ENCODE data around the gene KHDRBS2. TPM values are rescaled to one million over a fixed set of nuclear protein-coding genes. Genes with fewer than 3 reads are reported as not detected.

Gene KHDRBS2
- 10.9 TPM for total RNA-seq
- long read RNA-seq, partial matches to known transcripts: 2 of 35 reads
- long read RNA-seq, other reads (novel, unspliced or antisense): 32 of 35 reads

DNA sequence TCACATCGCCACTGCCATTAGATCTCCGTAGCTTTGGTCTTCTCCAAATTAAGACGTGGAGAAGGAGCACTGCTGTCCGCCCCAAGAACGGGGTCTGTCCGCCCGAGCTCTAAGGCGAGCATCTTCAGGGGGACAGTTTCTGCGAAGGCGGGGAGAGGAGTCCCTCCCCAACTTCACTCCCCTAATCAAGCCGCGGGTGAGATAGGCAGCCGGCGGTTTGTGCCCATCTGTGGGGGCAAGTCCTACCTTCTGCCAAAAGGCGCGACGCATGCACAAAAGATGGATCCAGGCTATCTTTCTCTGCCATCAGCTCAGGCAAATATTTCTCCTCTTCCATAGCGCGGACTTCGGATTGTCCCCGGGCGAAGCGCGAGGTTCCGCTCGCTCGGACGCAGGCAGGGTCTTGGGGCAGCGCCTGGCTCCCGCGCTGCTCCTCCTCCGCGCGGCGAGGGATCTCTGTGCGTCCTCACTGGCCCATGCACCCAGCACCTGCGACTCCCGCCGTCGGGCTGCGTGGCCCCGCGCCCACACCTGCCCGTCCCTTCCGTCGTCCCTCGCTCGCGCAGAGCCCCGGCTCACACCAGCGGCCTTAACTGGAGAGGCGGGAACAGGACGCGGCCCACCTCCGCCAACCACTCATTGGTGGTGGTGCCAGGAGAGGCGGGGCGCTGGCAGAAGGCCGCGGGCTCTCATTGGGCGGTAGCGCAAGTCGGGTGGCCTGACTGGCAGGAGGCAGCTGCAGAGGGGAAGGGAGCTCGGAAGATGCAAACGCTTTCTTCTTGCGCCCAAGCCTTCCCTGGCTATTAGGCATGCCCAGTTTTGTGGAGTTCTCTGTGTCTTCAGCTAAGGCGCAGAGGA, at the start of gene KHDRBS2:
TSS of gene KHDRBS2 (minus strand) at position 614 of the 858 bp plus-strand sequence.
- Histone ChIP-seq H3K4me3 (peak within 1 kb of the TSS; percentile 66), H3K36me3 (no peaks in the 10 kb centered on the region), H3K27ac (peak within 1 kb of the TSS; percentile 42), H3K4me1 (no peaks in the 10 kb centered on the region), H3K9me3 (no peaks in the 10 kb centered on the region), H3K27me3 (ENCODE audit: low read depth) (no peaks in the 10 kb centered on the region)
- TF ChIP-seq, protein P1, sequence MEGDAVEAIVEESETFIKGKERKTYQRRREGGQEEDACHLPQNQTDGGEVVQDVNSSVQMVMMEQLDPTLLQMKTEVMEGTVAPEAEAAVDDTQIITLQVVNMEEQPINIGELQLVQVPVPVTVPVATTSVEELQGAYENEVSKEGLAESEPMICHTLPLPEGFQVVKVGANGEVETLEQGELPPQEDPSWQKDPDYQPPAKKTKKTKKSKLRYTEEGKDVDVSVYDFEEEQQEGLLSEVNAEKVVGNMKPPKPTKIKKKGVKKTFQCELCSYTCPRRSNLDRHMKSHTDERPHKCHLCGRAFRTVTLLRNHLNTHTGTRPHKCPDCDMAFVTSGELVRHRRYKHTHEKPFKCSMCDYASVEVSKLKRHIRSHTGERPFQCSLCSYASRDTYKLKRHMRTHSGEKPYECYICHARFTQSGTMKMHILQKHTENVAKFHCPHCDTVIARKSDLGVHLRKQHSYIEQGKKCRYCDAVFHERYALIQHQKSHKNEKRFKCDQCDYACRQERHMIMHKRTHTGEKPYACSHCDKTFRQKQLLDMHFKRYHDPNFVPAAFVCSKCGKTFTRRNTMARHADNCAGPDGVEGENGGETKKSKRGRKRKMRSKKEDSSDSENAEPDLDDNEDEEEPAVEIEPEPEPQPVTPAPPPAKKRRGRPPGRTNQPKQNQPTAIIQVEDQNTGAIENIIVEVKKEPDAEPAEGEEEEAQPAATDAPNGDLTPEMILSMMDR (IDR thresholded peaks at IDR 0.05): no peak
- ATAC-seq: peak; percentile 100
- DNase-seq: peak; percentile 91
- intact Hi-C loops (cut with DNase I): no loop called here

DNA sequence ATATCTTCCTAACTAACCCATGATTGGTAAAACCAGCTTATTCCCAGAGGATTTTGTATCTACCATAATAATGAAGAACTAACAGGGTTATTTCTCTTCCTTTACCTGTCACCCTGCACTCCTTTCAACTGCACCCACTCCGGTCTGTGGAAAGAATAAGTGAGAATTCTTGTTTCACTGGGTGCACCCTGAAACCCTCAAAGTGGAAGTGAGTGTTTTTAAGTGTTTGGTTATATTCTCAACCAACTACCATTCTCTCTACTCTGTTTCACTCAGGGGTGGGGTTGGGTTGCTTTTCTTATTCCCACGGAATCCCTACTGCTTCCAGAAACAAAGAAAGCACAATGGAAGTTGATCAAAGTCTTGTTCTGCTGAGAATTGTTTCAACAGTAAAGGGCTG, 42.6 kb upstream of the KHDRBS2 start:
- DNase-seq (no peak), ATAC-seq (no peak)
- H3K27ac ChIP-seq: no peak overlapping the region
- no peaks in the 10 kb centered on the region for H3K27me3 ChIP-seq (ENCODE audit: low read depth)
- no peak overlapping the region for H3K4me3 ChIP-seq
- H3K36me3 ChIP-seq: no peaks in the 10 kb centered on the region
- TF ChIP-seq, protein P1 (IDR thresholded peaks at IDR 0.05): no peak
- intact Hi-C loops (cut with DNase I): no loop called here
- H3K4me1 ChIP-seq: no peaks in the 10 kb centered on the region
- peaks cover 7% of the 10 kb centered on the region for H3K9me3 ChIP-seq

DNA sequence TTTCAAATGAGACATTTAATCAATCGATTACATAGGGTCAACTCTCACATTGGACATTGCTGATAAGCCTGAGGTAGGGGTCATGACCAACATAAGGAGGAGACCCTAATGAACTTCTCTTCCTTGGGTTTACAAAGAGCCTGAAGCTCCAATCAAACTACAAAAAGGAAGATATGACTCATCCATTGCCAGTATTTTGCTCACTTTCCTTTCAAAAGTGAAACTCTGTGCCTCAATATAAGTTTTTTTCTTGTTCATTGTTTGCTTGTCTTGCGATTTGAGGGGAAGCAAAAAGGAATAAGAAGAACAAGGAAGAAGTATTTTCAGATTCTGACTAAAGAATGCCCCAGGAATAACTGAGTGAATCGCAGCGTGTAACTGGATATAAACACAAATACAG, 38.8 kb upstream of the KHDRBS2 start:
- Histone ChIP-seq H3K36me3 (no peaks in the 10 kb centered on the region), H3K4me3 (no peak overlapping the region), H3K27ac (no peak overlapping the region), H3K9me3 (no peaks in the 10 kb centered on the region), H3K27me3 (ENCODE audit: low read depth) (no peaks in the 10 kb centered on the region), H3K4me1 (no peaks in the 10 kb centered on the region)
- DNase-seq (no peak), ATAC-seq (no peak)
- TF ChIP-seq, protein P1 (IDR thresholded peaks at IDR 0.05): no peak
- intact Hi-C loops (cut with DNase I): no loop called here

DNA sequence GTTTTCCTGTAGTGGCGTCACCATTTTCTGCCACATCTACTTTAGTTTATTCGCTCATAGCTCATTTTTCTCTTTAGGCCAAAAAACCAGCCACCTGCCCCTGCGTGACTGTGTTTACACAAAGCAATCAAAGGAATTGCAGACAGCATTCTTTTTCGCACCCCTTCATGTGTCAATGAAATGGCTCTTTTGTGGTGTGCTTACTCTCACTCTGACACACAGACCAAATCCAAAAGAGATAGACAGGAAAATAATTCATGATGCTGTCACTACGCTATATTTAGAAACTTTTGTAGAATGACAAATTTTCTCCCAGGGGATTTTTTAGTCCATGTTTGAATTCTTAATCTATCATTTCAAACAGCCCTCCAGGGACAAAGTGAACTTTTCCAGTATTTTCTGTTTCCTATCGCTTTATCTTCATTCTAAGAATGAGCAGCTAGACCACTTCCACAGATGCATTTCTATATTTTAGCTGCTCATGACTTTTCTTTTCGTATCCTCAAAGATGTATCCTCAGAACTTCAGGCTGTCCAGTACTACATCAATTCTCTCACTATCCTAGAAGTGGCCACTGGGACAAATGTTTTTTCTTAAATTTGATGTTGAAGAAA, 37.9 kb upstream of the KHDRBS2 start:
- no peak for DNase-seq
- no peak overlapping the region for H3K4me3 ChIP-seq
- no peak overlapping the region for H3K27ac ChIP-seq
- H3K4me1 ChIP-seq: no peaks in the 10 kb centered on the region
- no peaks in the 10 kb centered on the region for H3K9me3 ChIP-seq
- no peak for ATAC-seq
- no peaks in the 10 kb centered on the region for H3K36me3 ChIP-seq
- intact Hi-C loops (cut with DNase I): no loop called here
- TF ChIP-seq, protein P1 (IDR thresholded peaks at IDR 0.05): no peak
- H3K27me3 ChIP-seq (ENCODE audit: low read depth): no peaks in the 10 kb centered on the region

DNA sequence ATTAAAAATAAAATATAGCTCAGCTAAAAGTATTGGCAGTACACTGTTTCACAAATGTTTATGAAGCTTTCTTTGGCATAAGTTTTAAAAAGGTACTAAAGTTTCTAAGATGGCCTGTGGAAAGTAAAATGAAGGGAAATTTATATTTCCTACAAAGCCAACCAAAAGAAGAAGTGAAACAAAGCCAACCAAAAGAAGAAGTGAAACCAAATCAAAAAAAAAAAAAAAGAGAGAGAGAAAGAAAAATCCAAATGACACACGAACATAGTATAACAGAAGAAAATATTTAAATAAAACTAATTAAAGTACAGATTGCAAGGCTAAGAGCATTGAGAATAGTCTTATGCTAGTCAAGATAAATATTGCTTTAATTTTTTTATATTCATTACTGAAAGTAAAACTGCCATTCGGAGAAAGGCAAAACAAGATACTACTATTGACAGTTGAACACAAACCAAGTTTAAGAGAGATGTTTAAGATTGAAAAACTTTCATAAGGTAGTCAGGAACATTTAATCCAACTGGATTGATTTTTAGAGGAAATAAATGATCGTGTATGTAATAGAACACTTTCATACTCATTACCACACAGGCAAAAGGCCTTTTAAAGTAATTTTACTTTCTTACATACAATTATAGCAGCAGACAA, 12.8 kb upstream of the KHDRBS2 start:
- H3K4me1 ChIP-seq: no peaks in the 10 kb centered on the region
- no peak overlapping the region for H3K27ac ChIP-seq
- TF ChIP-seq, protein P1 (IDR thresholded peaks at IDR 0.05): no peak
- H3K4me3 ChIP-seq: peak overlapping the region; percentile 16
- intact Hi-C loops (cut with DNase I): no loop called here
- no peaks in the 10 kb centered on the region for H3K27me3 ChIP-seq (ENCODE audit: low read depth)
- no peaks in the 10 kb centered on the region for H3K36me3 ChIP-seq
- DNase-seq (no peak), ATAC-seq (no peak)
- H3K9me3 ChIP-seq: no peaks in the 10 kb centered on the region
